ENCODE results near the gene TRAK1.

Gene TRAK1

DNA sequence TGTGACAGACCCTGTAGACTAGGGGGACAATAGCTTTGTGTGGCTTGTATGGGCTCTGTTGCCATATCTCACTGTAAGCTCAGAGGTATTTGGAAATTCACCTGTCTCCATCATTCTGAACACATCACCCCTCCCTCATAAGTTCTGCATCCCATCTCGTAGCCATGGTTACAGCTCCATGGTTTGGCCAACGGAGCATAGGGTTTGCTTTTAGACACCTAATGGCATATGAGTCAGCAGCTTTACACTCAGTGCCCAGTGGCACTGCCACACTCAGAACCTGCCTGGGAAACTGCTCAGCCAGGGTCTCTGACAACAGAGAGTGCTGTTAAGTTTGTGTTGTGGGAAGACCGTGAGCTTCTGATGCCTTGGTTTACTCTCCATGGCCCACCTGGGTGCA lies 107.6 kb downstream of the TRAK1 start:
- no peak for DNase-seq (ENCODE audit: low read depth)
- no peak overlapping the region for H3K4me3 ChIP-seq (ENCODE audit: low read length)
- TF ChIP-seq, protein P1, sequence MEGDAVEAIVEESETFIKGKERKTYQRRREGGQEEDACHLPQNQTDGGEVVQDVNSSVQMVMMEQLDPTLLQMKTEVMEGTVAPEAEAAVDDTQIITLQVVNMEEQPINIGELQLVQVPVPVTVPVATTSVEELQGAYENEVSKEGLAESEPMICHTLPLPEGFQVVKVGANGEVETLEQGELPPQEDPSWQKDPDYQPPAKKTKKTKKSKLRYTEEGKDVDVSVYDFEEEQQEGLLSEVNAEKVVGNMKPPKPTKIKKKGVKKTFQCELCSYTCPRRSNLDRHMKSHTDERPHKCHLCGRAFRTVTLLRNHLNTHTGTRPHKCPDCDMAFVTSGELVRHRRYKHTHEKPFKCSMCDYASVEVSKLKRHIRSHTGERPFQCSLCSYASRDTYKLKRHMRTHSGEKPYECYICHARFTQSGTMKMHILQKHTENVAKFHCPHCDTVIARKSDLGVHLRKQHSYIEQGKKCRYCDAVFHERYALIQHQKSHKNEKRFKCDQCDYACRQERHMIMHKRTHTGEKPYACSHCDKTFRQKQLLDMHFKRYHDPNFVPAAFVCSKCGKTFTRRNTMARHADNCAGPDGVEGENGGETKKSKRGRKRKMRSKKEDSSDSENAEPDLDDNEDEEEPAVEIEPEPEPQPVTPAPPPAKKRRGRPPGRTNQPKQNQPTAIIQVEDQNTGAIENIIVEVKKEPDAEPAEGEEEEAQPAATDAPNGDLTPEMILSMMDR (conservative IDR thresholded peaks at IDR 0.05; ENCODE audit: low read depth, low read length), result no peak

GRCh38 chr3:42202217-42202865 lies 111.2 kb downstream of the TRAK1 start:
- H3K4me3 ChIP-seq (ENCODE audit: low read length), result no peak overlapping the region
- no peak for DNase-seq (ENCODE audit: low read depth)
- TF ChIP-seq, protein P1 (conservative IDR thresholded peaks at IDR 0.05; ENCODE audit: low read depth, low read length), result no peak

GRCh38 chr3:42204867-42205599 lies 113.9 kb downstream of the TRAK1 start:
- TF ChIP-seq, protein P1 (conservative IDR thresholded peaks at IDR 0.05; ENCODE audit: low read depth, low read length), result no peak

GRCh38 chr3:42205800-42206514 lies 114.8 kb downstream of the TRAK1 start:
- no peak overlapping the region for H3K4me3 ChIP-seq (ENCODE audit: low read length)
- TF ChIP-seq, protein P1 (conservative IDR thresholded peaks at IDR 0.05; ENCODE audit: low read depth, low read length), result no peak
- DNase-seq (ENCODE audit: low read depth), result no peak

More at GRCh38 chr3:42204867-42205599, 113.9 kb downstream of the TRAK1 start:
- DNase-seq (ENCODE audit: low read depth), result no peak
- no peak overlapping the region for H3K4me3 ChIP-seq (ENCODE audit: low read length)

DNA sequence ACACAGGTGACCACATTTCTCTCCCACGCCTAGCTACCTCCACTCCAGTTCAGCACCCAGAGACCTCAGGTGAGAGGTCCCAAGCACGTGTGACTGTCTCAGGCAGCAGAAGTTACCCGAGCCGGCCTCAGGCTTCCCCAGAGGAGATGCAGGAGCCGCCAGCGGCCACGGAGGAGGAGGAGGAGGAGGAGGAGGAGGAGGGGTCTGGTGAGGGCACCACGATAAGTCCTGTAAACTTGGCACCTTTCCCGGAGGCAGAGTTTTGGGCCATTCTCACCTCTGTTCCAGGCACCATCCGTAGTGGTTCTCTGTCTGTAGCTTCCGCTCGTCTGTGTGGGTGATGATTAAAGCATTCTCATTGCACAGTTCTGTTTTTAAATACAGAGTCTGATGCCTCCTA lies 118.8 kb downstream of the TRAK1 start:
- no peak overlapping the region for H3K4me3 ChIP-seq (ENCODE audit: low read length)
- DNase-seq (ENCODE audit: low read depth), result no peak
- TF ChIP-seq, protein P1 (conservative IDR thresholded peaks at IDR 0.05; ENCODE audit: low read depth, low read length), result no peak

DNA sequence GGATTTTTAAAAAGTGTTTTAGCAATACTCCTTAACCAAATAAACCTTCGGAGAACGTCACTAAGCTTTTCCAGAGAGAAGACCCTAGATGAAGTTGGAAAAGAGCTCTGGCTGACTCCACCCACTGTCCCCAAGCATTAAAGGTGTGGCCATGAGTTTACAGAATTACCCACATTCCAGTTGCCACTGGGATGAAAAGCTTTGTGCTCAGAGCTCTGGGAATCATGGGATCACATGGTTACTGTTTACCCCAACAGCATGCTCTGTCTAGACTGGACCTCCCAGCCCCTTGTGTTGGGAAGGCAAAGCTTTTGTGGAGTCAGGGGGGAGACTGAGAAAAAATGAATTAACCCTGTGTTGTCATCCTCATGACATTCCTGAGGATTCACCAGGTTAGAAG lies 119.6 kb downstream of the TRAK1 start:
- TF ChIP-seq, protein P1 (conservative IDR thresholded peaks at IDR 0.05; ENCODE audit: low read depth, low read length), result no peak
- no peak overlapping the region for H3K4me3 ChIP-seq (ENCODE audit: low read length)
- peak; percentile 84 for DNase-seq (ENCODE audit: low read depth)

Measured in retinal pigment epithelial cell (primary cell).